Lower lobe of right lung (tissue), 2 donors: ENCODE measurements around the gene ARHGAP1. TPM values are rescaled to one million over a fixed set of nuclear protein-coding genes. Genes with fewer than 3 reads are reported as not detected.

Source experiments
- ATAC-seq, 2 donors: fragments of 200-7000 bp; cut with Tn5 transposase; one replicate each; pipeline ENCODE4 v1.9.1; 2020 to 2022; ENCODE audit warnings: mild to moderate bottlenecking in 2 of 2, moderate library complexity in 2 of 2
- DNase-seq: peaks from one replicate; pipeline ENCODE4 v3.0.0-alpha.2; 2020
- H3K27ac ChIP-seq: fragments of 200-600 bp; one replicate; pipeline ENCODE4 v1.8.0; 2022
- H3K27me3 ChIP-seq: fragments of 200-600 bp; one replicate; pipeline ENCODE4 v1.8.0; 2022; ENCODE audit warnings: low read depth
- H3K36me3 ChIP-seq: fragments of 200-600 bp; one replicate; pipeline ENCODE4 v1.8.0; 2022; ENCODE audit warnings: mild to moderate bottlenecking
- H3K4me1 ChIP-seq: fragments of 200-600 bp; one replicate; pipeline ENCODE4 v1.8.0; 2022
- H3K4me3 ChIP-seq: fragments of 200-600 bp; one replicate; pipeline ENCODE4 v1.8.0; 2022; ENCODE audit warnings: mild to moderate bottlenecking
- H3K9me3 ChIP-seq: fragments of 200-600 bp; one replicate; pipeline ENCODE4 v1.8.0; 2022
- CTCF ChIP-seq: fragments of 200-600 bp; IDR thresholded peaks from one replicate; pipeline ENCODE4 v1.8.0; 2022; ENCODE audit warnings: antibody characterized with exemption, mild to moderate bottlenecking
- intact Hi-C: fragments of 100-400 bp; cut with DNase I; formaldehyde crosslinking; loops from one replicate; pipeline ENCODE4 v1.11.0; 2022
- total RNA-seq: library from RNA; stranded (reverse); fragmentation: NEBNext Ultra II Directional; extraction: Animal tissue kit (Norgen Biotek cat#: 25700); gene quantifications from one replicate; pipeline ENCODE4 v1.2.1, GENCODE V29; 2021
- donor health status: DM: no; HTN: yes; CAD: no; lungs with severe emphysema.

ARHGAP1 gene
- total RNA-seq, 1 donor from 2014 or later: 67.4 TPM

- H3K4me1 ChIP-seq: peaks cover 14% of the 10 kb centered on the region
- no peaks in the 10 kb centered on the region for H3K9me3 ChIP-seq
- H3K27me3 ChIP-seq: no peaks in the 10 kb centered on the region
- no peak overlapping the region for H3K27ac ChIP-seq
- TF ChIP-seq CTCF: no peak
- DNase-seq (no peak), ATAC-seq (no peak)
- intact Hi-C loops: no loop called here
- no peak overlapping the region for H3K4me3 ChIP-seq
- peaks cover 91% of the 10 kb centered on the region for H3K36me3 ChIP-seq
Measured at GRCh38 chr11:46690702-46691101, 9.7 kb downstream of the ARHGAP1 start.

- DNase-seq (peak; percentile 38), ATAC-seq (peak; percentile 40 to 58)
- intact Hi-C loops: no loop called here
- peaks cover 86% of the 10 kb centered on the region for H3K36me3 ChIP-seq
- no peaks in the 10 kb centered on the region for H3K27me3 ChIP-seq
- H3K9me3 ChIP-seq: no peaks in the 10 kb centered on the region
- no peak for TF ChIP-seq CTCF
- no peak overlapping the region for H3K4me3 ChIP-seq
- peak overlapping the region; percentile 66 for H3K27ac ChIP-seq
- H3K4me1 ChIP-seq: peaks cover 14% of the 10 kb centered on the region
Measured at GRCh38 chr11:46686886-46687795, 13.3 kb downstream of the ARHGAP1 start.

GRCh38 chr11:46684367-46684766 is 16.1 kb downstream of the ARHGAP1 start:
- DNase-seq: no peak

GRCh38 chr11:46682773-46683752 is 17.4 kb downstream of the ARHGAP1 start:
- Histone ChIP-seq H3K36me3 (peaks cover 92% of the 10 kb centered on the region), H3K9me3 (no peaks in the 10 kb centered on the region), H3K4me3 (no peak overlapping the region), H3K27ac (no peak overlapping the region), H3K4me1 (peaks cover 14% of the 10 kb centered on the region), H3K27me3 (no peaks in the 10 kb centered on the region)
- no peak for ATAC-seq
- intact Hi-C loops: no loop called here
- no peak for TF ChIP-seq CTCF
- DNase-seq: peak; percentile 20

More at GRCh38 chr11:46684367-46684766, 16.1 kb downstream of the ARHGAP1 start:
- intact Hi-C loops: no loop called here
- H3K27me3 ChIP-seq: no peaks in the 10 kb centered on the region
- no peaks in the 10 kb centered on the region for H3K9me3 ChIP-seq
- no peak overlapping the region for H3K4me3 ChIP-seq
- peaks cover 92% of the 10 kb centered on the region for H3K36me3 ChIP-seq
- no peak overlapping the region for H3K27ac ChIP-seq
- H3K4me1 ChIP-seq: peaks cover 14% of the 10 kb centered on the region
- no peak for ATAC-seq
- TF ChIP-seq CTCF: no peak

GRCh38 chr11:46681814-46682213 is 18.6 kb downstream of the ARHGAP1 start:
- no peak for TF ChIP-seq CTCF
- Histone ChIP-seq H3K4me1 (peaks cover 7% of the 10 kb centered on the region), H3K9me3 (no peaks in the 10 kb centered on the region), H3K27ac (no peak overlapping the region), H3K4me3 (no peak overlapping the region), H3K36me3 (peaks cover 91% of the 10 kb centered on the region), H3K27me3 (no peaks in the 10 kb centered on the region)
- intact Hi-C loops: no loop called here
- ATAC-seq (no peak), DNase-seq (no peak)
